Spleen (tissue), 11 donors: Measurements from ENCODE around the gene PARD3. TPM values are rescaled to one million over a fixed set of nuclear protein-coding genes. Genes with fewer than 3 reads are reported as not detected.

ENCODE experiments used
- DNase-seq: peaks from one replicate; pipeline ENCODE4 v3.0.0-alpha.2; 2020
- H3K27ac ChIP-seq, 8 donors: fragments of 200-600 bp; sonication (generic) in 7 of 8; 1 replicate in 4 of 8; 2 replicates in 4 of 8; pipeline versions ENCODE4 v1.5.0 to v1.8.0; 2016 to 2021; ENCODE audit warnings: inconsistent platforms in 4 of 8, mild to moderate bottlenecking in 4 of 8, moderate library complexity in 1 of 8
- H3K27me3 ChIP-seq, 7 donors: fragments of 200-600 bp; sonication (generic) in 6 of 7; replicated peaks in 1 of 7; 1 replicate in 4 of 7; 2 replicates in 3 of 7; pipeline versions ENCODE4 v1.5.0 to v1.8.0; 2016 to 2021; ENCODE audit warnings: inconsistent platforms in 3 of 7, mild to moderate bottlenecking in 1 of 7
- H3K36me3 ChIP-seq, 6 donors: fragments of 200-600 bp; sonication (generic) in 5 of 6; 1 replicate in 4 of 6; 2 replicates in 2 of 6; pipeline versions ENCODE4 v1.5.0 to v1.8.0; 2016 to 2021; ENCODE audit warnings: inconsistent platforms in 2 of 6
- H3K4me1 ChIP-seq, 6 donors: fragments of 200-600 bp; sonication (generic) in 5 of 6; 1 replicate in 3 of 6; 2 replicates in 3 of 6; pipeline versions ENCODE4 v1.5.0 to v1.8.0; 2016 to 2021; ENCODE audit warnings: inconsistent platforms in 3 of 6
- H3K4me3 ChIP-seq, 8 donors: fragments of 200-600 bp; sonication (generic) in 7 of 8; 1 replicate in 4 of 8; 2 replicates in 4 of 8; pipeline versions ENCODE4 v1.5.0 to v1.8.0; 2016 to 2021; ENCODE audit warnings: inconsistent platforms in 4 of 8, mild to moderate bottlenecking in 4 of 8, moderate library complexity in 2 of 8
- H3K9me3 ChIP-seq, 8 donors: fragments of 200-600 bp; sonication (generic) in 7 of 8; 1 replicate in 4 of 8; 2 replicates in 4 of 8; pipeline versions ENCODE4 v1.5.0 to v1.8.0; 2016 to 2021; ENCODE audit warnings: inconsistent platforms in 4 of 8
- POLR2A ChIP-seq, 3 donors: fragments of 450-650 bp; IDR thresholded peaks; one replicate each; pipeline ENCODE4 v1.5.1; 2017; ENCODE audit warnings: antibody characterized with exemption in 3 of 3, mild to moderate bottlenecking in 1 of 3
- POLR2AphosphoS5 ChIP-seq, 3 donors: sonication (generic); formaldehyde crosslinking; IDR thresholded peaks; one replicate each; pipeline ENCODE4 v1.5.1; 2017; ENCODE audit warnings: antibody characterized with exemption in 3 of 3
- WGBS, 5 donors: extraction: QIAGEN DNeasy Blood & Tissue Kit in 3 of 5; methylation state at CpG; one replicate each; pipeline versions ENCODE4 v1.1.5 to v1.1.7; 2013 to 2018; 5-methylcytosine and 5-hydroxymethylcytosine counted together
- intact Hi-C: fragments of 100-400 bp; cut with DNase I; formaldehyde crosslinking; loops from one replicate; pipeline ENCODE4 v1.15.0; 2023; ENCODE audit warnings: low total_unique reads
- polyA plus RNA-seq, 3 donors: library from polyadenylated mRNA; stranded (reverse); fragments of 200-250 nt; gene quantifications; one replicate each; pipeline ENCODE4 v1.2.1, GENCODE V29; 2013
- total RNA-seq, 7 donors: library from RNA; depleted of rRNA in 3 of 7; stranded (reverse); fragments of >200 nt in 3 of 7; fragmentation: NEBNext Ultra II Directional in 4 of 7; extraction: Animal tissue kit (Norgen Biotek cat#: 25700) in 4 of 7; gene quantifications; one replicate each; pipeline versions ENCODE4 v1.1.0 to v1.2.1, GENCODE V29; 2016 to 2021
- TF ChIP-seq, protein P1 (sequence below), 11 experiments: fragments of 200-600 bp in 7 of 11; fragments of 450-650 bp in 4 of 11; sonication (generic) in 4 of 11; IDR thresholded peaks in 8 of 11; conservative IDR thresholded peaks in 3 of 11; 1 replicate in 7 of 11; 2 replicates in 4 of 11; pipeline versions ENCODE4 v1.4.0 to v1.8.0; 2016 to 2021; ENCODE audit warnings: antibody characterized with exemption in 11 of 11, inconsistent platforms in 4 of 11, mild to moderate bottlenecking in 1 of 11
- donor health status: healthy with polysubstance abuse.
- donor health status: DM: no; HTN: no; CAD: no; lungs with moderate emphysema.
- donor health status: DM: no; HTN: no; CAD: no.
- donor health status: Bipolar disorder and iron deficiency.
- donor health status: healthy.
- donor health status: DM: no; HTN: no; CAD: no.
- donor health status: DM: yes; HTN: yes; CAD: no.

PARD3 gene
- total and polyA plus RNA-seq, 10 donors: 2.8 to 18.9 (median 10.8) TPM

GRCh38 chr10:34593930-34594329 is 221.2 kb downstream of the PARD3 start:
- no peak for DNase-seq
- Histone ChIP-seq H3K4me1 (no peaks in the 10 kb centered on the region), H3K9me3 (no peaks in the 10 kb centered on the region), H3K36me3 (no peaks in the 10 kb centered on the region), H3K4me3 (no peak overlapping the region), H3K27ac (no peak overlapping the region), H3K27me3 (no peaks in the 10 kb centered on the region)
- TF ChIP-seq POLR2AphosphoS5 (IDR thresholded peaks at IDR 0.05): no peak
- TF ChIP-seq, protein P1, sequence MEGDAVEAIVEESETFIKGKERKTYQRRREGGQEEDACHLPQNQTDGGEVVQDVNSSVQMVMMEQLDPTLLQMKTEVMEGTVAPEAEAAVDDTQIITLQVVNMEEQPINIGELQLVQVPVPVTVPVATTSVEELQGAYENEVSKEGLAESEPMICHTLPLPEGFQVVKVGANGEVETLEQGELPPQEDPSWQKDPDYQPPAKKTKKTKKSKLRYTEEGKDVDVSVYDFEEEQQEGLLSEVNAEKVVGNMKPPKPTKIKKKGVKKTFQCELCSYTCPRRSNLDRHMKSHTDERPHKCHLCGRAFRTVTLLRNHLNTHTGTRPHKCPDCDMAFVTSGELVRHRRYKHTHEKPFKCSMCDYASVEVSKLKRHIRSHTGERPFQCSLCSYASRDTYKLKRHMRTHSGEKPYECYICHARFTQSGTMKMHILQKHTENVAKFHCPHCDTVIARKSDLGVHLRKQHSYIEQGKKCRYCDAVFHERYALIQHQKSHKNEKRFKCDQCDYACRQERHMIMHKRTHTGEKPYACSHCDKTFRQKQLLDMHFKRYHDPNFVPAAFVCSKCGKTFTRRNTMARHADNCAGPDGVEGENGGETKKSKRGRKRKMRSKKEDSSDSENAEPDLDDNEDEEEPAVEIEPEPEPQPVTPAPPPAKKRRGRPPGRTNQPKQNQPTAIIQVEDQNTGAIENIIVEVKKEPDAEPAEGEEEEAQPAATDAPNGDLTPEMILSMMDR (IDR thresholded peaks at IDR 0.05 in 8 of 11, conservative IDR thresholded peaks at IDR 0.05 in 3 of 11): no peak
- WGBS, 5 donors: 77 to 94% (median 87%) methylated on average over 2 of the region's 2 CpGs
- intact Hi-C loops: no loop called here

DNA sequence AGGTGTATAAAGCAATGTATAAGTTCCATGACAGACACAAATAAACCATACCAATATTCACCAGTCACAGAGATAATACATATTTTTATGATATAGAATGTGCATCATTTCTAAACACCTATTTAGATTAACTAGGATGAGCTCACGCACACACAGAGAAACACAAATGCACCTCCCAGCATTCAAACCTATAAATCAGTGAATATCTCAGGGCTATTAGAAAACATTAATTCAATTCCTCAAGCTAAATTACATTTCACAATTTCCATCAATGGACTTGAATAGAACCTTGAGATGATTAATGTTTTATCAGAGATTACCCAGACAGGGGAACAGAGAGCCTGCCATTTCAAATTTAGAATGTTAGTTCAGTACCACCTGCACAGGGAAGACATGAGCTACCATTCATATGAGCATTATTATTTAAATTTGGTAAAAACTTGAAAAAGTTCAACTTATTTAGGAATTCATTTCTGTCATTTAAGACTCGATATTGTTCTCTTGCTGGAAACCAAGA is 221.7 kb downstream of the PARD3 start:
- no peak overlapping the region for H3K4me3 ChIP-seq
- intact Hi-C loops: no loop called here
- H3K36me3 ChIP-seq: no peaks in the 10 kb centered on the region
- no peak overlapping the region for H3K27ac ChIP-seq
- WGBS, 5 donors: 88 to 97% (median 96%) methylated on average over 2 of the region's 2 CpGs
- no peaks in the 10 kb centered on the region for H3K9me3 ChIP-seq
- DNase-seq: no peak
- H3K27me3 ChIP-seq: no peaks in the 10 kb centered on the region
- H3K4me1 ChIP-seq: no peaks in the 10 kb centered on the region
- TF ChIP-seq POLR2A (IDR thresholded peaks at IDR 0.05) (no peak), POLR2AphosphoS5 (IDR thresholded peaks at IDR 0.05) (no peak)
- TF ChIP-seq, protein P1 (IDR thresholded peaks at IDR 0.05 in 8 of 11, conservative IDR thresholded peaks at IDR 0.05 in 3 of 11): no peak

GRCh38 chr10:34590793-34591192 is 224.3 kb downstream of the PARD3 start:
- H3K36me3 ChIP-seq: no peaks in the 10 kb centered on the region
- intact Hi-C loops: no loop called here
- TF ChIP-seq POLR2AphosphoS5 (IDR thresholded peaks at IDR 0.05) (no peak), POLR2A (IDR thresholded peaks at IDR 0.05) (no peak)
- TF ChIP-seq, protein P1 (IDR thresholded peaks at IDR 0.05 in 8 of 11, conservative IDR thresholded peaks at IDR 0.05 in 3 of 11): no peak
- no peak overlapping the region for H3K4me3 ChIP-seq
- no peaks in the 10 kb centered on the region for H3K27me3 ChIP-seq
- H3K9me3 ChIP-seq: no peaks in the 10 kb centered on the region
- H3K27ac ChIP-seq: no peak overlapping the region
- no peaks in the 10 kb centered on the region for H3K4me1 ChIP-seq
- no peak for DNase-seq
- WGBS, 5 donors: 79 to 86% (median 82%) methylated on average over 5 of the region's 5 CpGs

- WGBS, 5 donors: 83 to 98% (median 93%) methylated on average over 3 of the region's 3 CpGs
- Histone ChIP-seq H3K9me3 (no peaks in the 10 kb centered on the region), H3K4me3 (no peak overlapping the region), H3K27ac (no peak overlapping the region), H3K27me3 (no peaks in the 10 kb centered on the region), H3K4me1 (no peaks in the 10 kb centered on the region), H3K36me3 (no peaks in the 10 kb centered on the region)
- TF ChIP-seq, protein P1 (IDR thresholded peaks at IDR 0.05 in 8 of 11, conservative IDR thresholded peaks at IDR 0.05 in 3 of 11): no peak
- TF ChIP-seq POLR2A (IDR thresholded peaks at IDR 0.05) (no peak), POLR2AphosphoS5 (IDR thresholded peaks at IDR 0.05) (no peak)
- intact Hi-C loops: no loop called here
- DNase-seq: no peak
Measured at GRCh38 chr10:34589275-34589674, 225.8 kb downstream of the PARD3 start.
